Upper lobe of left lung (tissue), 6 donors: ENCODE data around the gene CIAO2B. TPM values are rescaled to one million over a fixed set of nuclear protein-coding genes. Genes with fewer than 3 reads are reported as not detected.

Experiments used
- ATAC-seq, 2 donors: fragments of 200-7000 bp; cut with Tn5 transposase; one replicate each; pipeline ENCODE4 v1.9.1; 2022; ENCODE audit warnings: mild to moderate bottlenecking in 2 of 2, moderate library complexity in 2 of 2; ENCODE audit not compliant: low FRiP score in 2 of 2
- DNase-seq, 2 donors: peaks; one replicate each; pipeline ENCODE4 v3.0.0-alpha.2; 2019 to 2020
- H3K27ac ChIP-seq, 4 donors: fragments of 200-600 bp; sonication (generic); one replicate each; pipeline ENCODE4 v1.5.1; 2016 to 2019
- H3K27me3 ChIP-seq, 4 donors: fragments of 200-600 bp; sonication (generic); one replicate each; pipeline ENCODE4 v1.5.1; 2017 to 2019
- H3K36me3 ChIP-seq, 4 donors: fragments of 200-600 bp; sonication (generic); one replicate each; pipeline ENCODE4 v1.5.1; 2016 to 2019
- H3K4me1 ChIP-seq, 4 donors: fragments of 200-600 bp; sonication (generic); one replicate each; pipeline ENCODE4 v1.5.1; 2018 to 2019
- H3K4me3 ChIP-seq, 4 donors: fragments of 200-600 bp; sonication (generic); one replicate each; pipeline ENCODE4 v1.5.1; 2017 to 2019; ENCODE audit warnings: mild to moderate bottlenecking in 2 of 4, moderate library complexity in 1 of 4
- H3K9me3 ChIP-seq, 4 donors: fragments of 200-600 bp; sonication (generic); one replicate each; pipeline ENCODE4 v1.5.1; 2018 to 2019
- CTCF ChIP-seq, 6 experiments: fragments of 450-650 bp in 4 of 6; fragments of 200-600 bp in 2 of 6; sonication (generic) in 2 of 6; IDR thresholded peaks; one replicate each; pipeline ENCODE4 v1.5.1; 2016 to 2019; ENCODE audit warnings: antibody characterized with exemption in 6 of 6
- EP300 ChIP-seq, 4 donors: sonication (generic); formaldehyde crosslinking; IDR thresholded peaks; one replicate each; pipeline ENCODE4 v1.5.1; 2017; ENCODE audit warnings: antibody characterized with exemption in 4 of 4, control low read depth in 2 of 4
- POLR2A ChIP-seq, 4 donors: fragments of 450-650 bp; IDR thresholded peaks; one replicate each; pipeline ENCODE4 v1.5.1; 2016 to 2017; ENCODE audit warnings: antibody characterized with exemption in 4 of 4, mild to moderate bottlenecking in 2 of 4
- POLR2AphosphoS5 ChIP-seq, 2 donors: sonication (generic); formaldehyde crosslinking; IDR thresholded peaks; one replicate each; pipeline ENCODE4 v1.5.1; 2017; ENCODE audit warnings: antibody characterized with exemption in 2 of 2
- WGBS, 2 donors: methylation state at CpG; one replicate each; pipeline ENCODE4 v1.1.5; 2017 to 2018; 5-methylcytosine and 5-hydroxymethylcytosine counted together
- total RNA-seq, 6 donors: library from RNA; depleted of rRNA in 4 of 6; stranded (reverse); fragments of >200 nt in 4 of 6; gene quantifications; one replicate each; pipeline versions ENCODE4 v1.1.0 to v1.2.1, GENCODE V29; 2016 to 2021
- donor health status: DM: no; HTN: no; CAD: no; lungs with moderate emphysema.
- donor health status: DM: no; HTN: yes; CAD: no; lungs with severe emphysema.

CIAO2B gene
- total RNA-seq, 6 donors from 2014 or later: 59.6 to 131 (median 73.2) TPM

DNA sequence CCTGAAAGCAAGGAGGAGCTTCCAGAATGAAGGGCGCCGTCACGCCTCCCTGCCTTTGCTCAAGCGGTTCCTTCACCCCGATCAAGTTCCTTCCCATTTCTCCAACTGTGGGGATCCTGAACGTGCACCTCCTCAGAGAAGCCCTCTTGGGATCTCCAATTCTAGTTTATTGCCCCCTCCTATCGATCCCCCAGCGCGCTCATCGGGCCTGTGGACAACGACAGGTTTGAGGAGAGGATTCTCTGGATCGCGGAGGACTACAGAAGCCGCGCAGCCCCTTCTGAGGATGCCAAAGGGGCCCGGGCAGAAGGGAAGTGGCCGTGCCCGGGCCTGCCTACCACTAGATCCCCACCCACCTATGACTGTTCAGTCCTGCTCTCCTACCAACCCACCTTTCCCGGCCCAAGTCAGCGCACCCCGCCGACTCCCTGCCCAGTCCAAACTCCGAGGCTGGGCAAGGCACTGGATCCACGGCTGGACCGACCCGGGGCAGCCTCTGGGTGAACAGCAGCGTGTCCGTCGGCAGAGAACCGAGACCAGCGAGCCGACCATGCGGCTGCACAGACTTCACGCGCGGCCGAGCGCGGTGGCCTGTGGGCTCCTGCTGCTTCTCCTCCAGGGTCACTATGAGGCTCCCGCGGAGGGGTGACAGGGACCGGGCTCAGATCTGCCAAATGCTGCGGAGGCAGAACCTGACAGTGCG, 14.1 kb upstream of the CIAO2B start:
- Histone ChIP-seq H3K36me3 (peaks cover 0 to 9% (median 6%) of the 10 kb centered on the region in 4 donors), H3K4me1 (peaks cover 14 to 19% (median 17%) of the 10 kb centered on the region in 4 donors), H3K4me3 (peak overlapping the region; percentile 10 to 60 (median 52)), H3K9me3 (no peaks in the 10 kb centered on the region), H3K27me3 (peaks cover 0 to 7% (median 0%) of the 10 kb centered on the region in 4 donors), H3K27ac (no peak overlapping the region)
- WGBS, 2 donors: 0 to 7% methylated on average over 11 to 43 of the region's 44 CpGs
- peak; percentile 56 for ATAC-seq
- peak in 1 of 2 donors; percentile 88 for DNase-seq
- no peak for TF ChIP-seq EP300 (IDR thresholded peaks at IDR 0.05)

DNA sequence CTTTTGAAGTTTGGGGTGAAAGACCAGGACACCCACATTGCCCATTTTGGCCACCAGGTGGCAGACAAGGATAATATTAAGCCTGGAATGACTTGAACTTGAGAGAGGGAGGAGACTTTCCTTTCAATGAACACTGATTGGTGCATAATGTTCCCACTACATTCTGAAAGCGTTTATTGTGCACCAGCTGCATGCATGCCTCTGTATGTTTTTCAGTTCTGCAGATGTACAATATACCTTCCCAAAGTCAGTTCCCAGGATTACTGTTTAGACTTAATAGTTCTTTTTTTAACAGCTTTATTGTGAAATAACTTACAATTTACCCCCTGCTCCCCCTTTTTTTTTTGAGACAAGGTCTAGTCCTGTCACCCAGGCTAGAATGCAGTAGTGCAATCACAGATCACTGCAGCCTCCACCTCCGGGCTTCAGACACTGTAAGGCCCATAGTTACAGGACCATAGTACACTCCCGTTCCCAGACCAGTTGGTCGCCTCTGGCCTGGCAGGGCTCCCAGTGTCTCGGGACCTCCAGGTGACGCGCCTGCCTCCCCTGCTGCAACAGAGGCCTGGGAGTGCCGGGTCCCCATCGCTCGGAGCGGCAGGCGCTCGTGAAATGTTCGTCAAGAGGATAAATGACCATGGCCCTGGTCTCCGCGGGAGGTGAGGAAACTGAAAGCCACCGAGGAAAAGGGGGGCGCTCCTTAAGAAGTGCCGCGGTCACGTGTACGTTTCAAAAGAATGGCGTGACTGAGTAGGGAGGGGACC, 13.3 kb upstream of the CIAO2B start:
- Histone ChIP-seq H3K27ac (no peak overlapping the region), H3K9me3 (no peaks in the 10 kb centered on the region), H3K27me3 (peaks cover 0 to 7% (median 0%) of the 10 kb centered on the region in 4 donors), H3K4me3 (peak overlapping the region; percentile 28 to 60 (median 52)), H3K4me1 (peaks cover 14 to 19% (median 17%) of the 10 kb centered on the region in 4 donors), H3K36me3 (peaks cover 2 to 17% (median 14%) of the 10 kb centered on the region in 4 donors)
- peak; percentile 90 to 93 for ATAC-seq
- peak; percentile 81 for DNase-seq
- TF ChIP-seq POLR2AphosphoS5 (IDR thresholded peaks at IDR 0.05) (no peak), CTCF (IDR thresholded peaks at IDR 0.05) (peak; percentile 86 to 93 (median 88)), EP300 (IDR thresholded peaks at IDR 0.05) (no peak), POLR2A (IDR thresholded peaks at IDR 0.05) (peak in 1 of 4 donors; percentile 5)
- 0 to 7% methylated on average over 17 to 22 of the region's 23 CpGs for WGBS, 2 donors

GRCh38 chr16:66946974-66947301, 12.7 kb upstream of the CIAO2B start:
- no peaks in the 10 kb centered on the region for H3K9me3 ChIP-seq
- DNase-seq (no peak), ATAC-seq (no peak)
- TF ChIP-seq EP300 (IDR thresholded peaks at IDR 0.05) (no peak), CTCF (IDR thresholded peaks at IDR 0.05) (no peak), POLR2A (IDR thresholded peaks at IDR 0.05) (no peak), POLR2AphosphoS5 (IDR thresholded peaks at IDR 0.05) (no peak)
- H3K27ac ChIP-seq: no peak overlapping the region
- 29 to 33% methylated on average over 5 of the region's 5 CpGs for WGBS, 2 donors
- peaks cover 14 to 19% (median 17%) of the 10 kb centered on the region in 4 donors for H3K4me1 ChIP-seq
- H3K36me3 ChIP-seq: peaks cover 4 to 22% (median 20%) of the 10 kb centered on the region in 4 donors
- H3K27me3 ChIP-seq: peaks cover 0 to 7% (median 0%) of the 10 kb centered on the region in 4 donors
- H3K4me3 ChIP-seq: no peak overlapping the region

DNA sequence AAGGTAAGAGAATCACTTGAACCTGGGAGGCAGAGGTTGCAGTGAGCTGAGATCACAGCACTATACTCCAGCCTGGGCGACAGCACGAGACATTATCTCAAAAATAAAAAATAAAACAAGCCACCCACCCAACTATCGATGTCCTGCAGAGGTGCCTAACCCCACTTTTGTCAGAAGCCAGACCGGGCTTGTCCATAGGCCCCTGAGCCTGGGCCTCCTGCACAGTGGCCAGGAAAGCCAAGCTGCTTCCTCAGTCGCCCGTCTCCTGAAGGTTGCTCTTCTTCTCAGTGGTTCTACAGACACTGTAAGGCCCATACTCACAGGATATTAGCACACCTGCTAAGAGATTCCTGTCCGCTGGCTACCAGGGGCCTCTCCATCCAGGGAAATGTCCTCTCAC, 12.3 kb upstream of the CIAO2B start:
- no peaks in the 10 kb centered on the region for H3K9me3 ChIP-seq
- H3K4me1 ChIP-seq: peaks cover 14 to 19% (median 17%) of the 10 kb centered on the region in 4 donors
- TF ChIP-seq CTCF (IDR thresholded peaks at IDR 0.05): no peak
- TF ChIP-seq POLR2AphosphoS5 (IDR thresholded peaks at IDR 0.05): no peak
- DNase-seq (no peak), ATAC-seq (no peak)
- 79 to 86% methylated on average over 7 of the region's 7 CpGs for WGBS, 2 donors
- peaks cover 0 to 7% (median 0%) of the 10 kb centered on the region in 4 donors for H3K27me3 ChIP-seq
- peaks cover 5 to 26% (median 24%) of the 10 kb centered on the region in 4 donors for H3K36me3 ChIP-seq
- no peak overlapping the region for H3K27ac ChIP-seq
- no peak overlapping the region for H3K4me3 ChIP-seq

GRCh38 chr16:66945939-66946338, 11.7 kb upstream of the CIAO2B start:
- TF ChIP-seq CTCF (IDR thresholded peaks at IDR 0.05): no peak
- no peak for TF ChIP-seq EP300 (IDR thresholded peaks at IDR 0.05)
- TF ChIP-seq POLR2AphosphoS5 (IDR thresholded peaks at IDR 0.05): no peak
- no peak for TF ChIP-seq POLR2A (IDR thresholded peaks at IDR 0.05)
- DNase-seq (no peak), ATAC-seq (no peak)
- no peaks in the 10 kb centered on the region for H3K9me3 ChIP-seq
- H3K36me3 ChIP-seq: peaks cover 11 to 32% (median 30%) of the 10 kb centered on the region in 4 donors
- H3K4me3 ChIP-seq: no peak overlapping the region
- no peak overlapping the region for H3K27ac ChIP-seq
- WGBS, 2 donors: 75 to 79% methylated on average over 4 of the region's 4 CpGs
- peaks cover 14 to 19% (median 17%) of the 10 kb centered on the region in 4 donors for H3K4me1 ChIP-seq
- H3K27me3 ChIP-seq: peaks cover 0 to 7% (median 0%) of the 10 kb centered on the region in 4 donors
